K562 (cell line): Measurements from ENCODE around the gene DYTN. TPM values are rescaled to one million over a fixed set of nuclear protein-coding genes. Genes with fewer than 3 reads are reported as not detected.

Experiments
- ATAC-seq: fragments of 200-7000 bp; cut with Tn5 transposase; 3 replicates; pipeline ENCODE4 v1.9.1; 2020; ENCODE audit warnings: moderate library complexity
- BruUV-seq: library from RNA; stranded (reverse); fragments of 400-500 nt; replicated peaks from 2 replicates; lab custom pipeline; 2021; lab: Mats Ljungman, UMichigan
- CTCF ChIA-PET: fragments of 300-600 bp; formaldehyde crosslinking; extraction: SDS; loops from one replicate; lab custom pipeline; 2021; ENCODE audit warnings: low intra/inter-chr PET ratio; lab: Yijun Ruan, JAX
- POLR2A ChIA-PET: fragments of 300-600, 350-650 bp; sonication (Branson Sonifier 250); formaldehyde crosslinking; extraction: SDS; loops from one replicate; lab custom pipeline; 2021; ENCODE audit warnings: antibody characterized with exemption, inconsistent platforms; lab: Yijun Ruan, JAX
- DNase-seq, 4 experiments: peaks; one replicate each; pipeline versions ENCODE4 v3.0.0 to v3.0.0-alpha.2; 2011 to 2018; ENCODE audit warnings: low spot score in 3 of 4, mixed read lengths in 3 of 4; ENCODE audit errors: extremely low read depth in 1 of 4
- FAIRE-seq: peaks from 2 replicates; lab custom pipeline; 2011; peaks lifted over from hg19 to GRCh38; lab: Jason Lieb, UNC
- H2AFZ ChIP-seq: 2 replicates; pipeline ENCODE4 v1.6.0; 2011; ENCODE audit warnings: low read depth, low read length, control low read depth, inconsistent platforms
- H3K27ac ChIP-seq: fragments of 200-600 bp; 3 replicates; pipeline ENCODE4 v1.8.0; 2011; ENCODE audit warnings: low read depth, mild to moderate bottlenecking, control low read depth, inconsistent platforms, low read length, moderate library complexity, mixed read lengths; ENCODE audit errors: extremely low read depth
- H3K27me3 ChIP-seq, 2 experiments: fragments of 300-600 bp in 1 of 2; 2 replicates in 1 of 2; 3 replicates in 1 of 2; pipeline versions ENCODE4 v1.6.0 to v1.8.0; 2011; ENCODE audit warnings: inconsistent platforms in 2 of 2, low read length in 2 of 2, mild to moderate bottlenecking in 1 of 2, mixed read lengths in 1 of 2, moderate library complexity in 1 of 2; ENCODE audit not compliant: control insufficient read depth in 2 of 2, insufficient read depth in 2 of 2
- H3K36me3 ChIP-seq: fragments of 300-600 bp; 3 replicates; pipeline ENCODE4 v1.8.0; 2011; ENCODE audit warnings: mild to moderate bottlenecking, low read length, inconsistent platforms; ENCODE audit not compliant: control insufficient read depth, insufficient read depth
- H3K4me1 ChIP-seq, 2 experiments: fragments of 200-600 bp in 1 of 2; replicated peaks in 1 of 2; 2 replicates in 1 of 2; 3 replicates in 1 of 2; pipeline versions ENCODE4 v1.5.1 to v1.8.0; 2011; ENCODE audit warnings: inconsistent platforms in 2 of 2, low read length in 2 of 2, mild to moderate bottlenecking in 1 of 2, mixed read lengths in 1 of 2, moderate library complexity in 1 of 2; ENCODE audit not compliant: control insufficient read depth in 2 of 2, insufficient read depth in 2 of 2
- H3K4me2 ChIP-seq: 2 replicates; pipeline ENCODE4 v1.6.1; 2011; ENCODE audit warnings: low read length, control low read depth, inconsistent platforms, mixed read lengths; ENCODE audit not compliant: insufficient read depth
- H3K4me3 ChIP-seq: fragments of 200-600 bp; sonication (generic), shearing (Covaris generic); 2 replicates; pipeline ENCODE4 v1.5.1; 2016; ENCODE audit warnings: control low read depth, inconsistent platforms
- H3K79me2 ChIP-seq: fragments of 200-600 bp; 3 replicates; pipeline ENCODE4 v1.8.0; 2011; ENCODE audit warnings: low read length, inconsistent platforms; ENCODE audit not compliant: control insufficient read depth, insufficient read depth
- H3K9ac ChIP-seq, 2 experiments: 2 replicates each; pipeline versions ENCODE4 v1.6.0 to v1.6.1; 2011; ENCODE audit warnings: low read depth in 2 of 2, low read length in 2 of 2, control low read depth in 1 of 2, inconsistent platforms in 1 of 2, mild to moderate bottlenecking in 1 of 2, mixed read lengths in 1 of 2; ENCODE audit not compliant: insufficient read depth in 1 of 2
- H3K9me1 ChIP-seq: one replicate; pipeline ENCODE4 v1.6.0; 2011; ENCODE audit warnings: inconsistent platforms, mild to moderate bottlenecking, low read length, moderate library complexity; ENCODE audit not compliant: control insufficient read depth, insufficient read depth
- H3K9me3 ChIP-seq: replicated peaks from 2 replicates; pipeline ENCODE4 v1.5.1; 2011; ENCODE audit warnings: low read depth, low read length, inconsistent platforms; ENCODE audit not compliant: control insufficient read depth, insufficient read depth
- H4K20me1 ChIP-seq: replicated peaks from 2 replicates; pipeline ENCODE4 v1.6.1; 2011; ENCODE audit warnings: low read length, inconsistent platforms, mixed read lengths; ENCODE audit not compliant: control insufficient read depth, insufficient read depth
- GABPB2 ChIP-seq: fragments of 250-450 bp; sonication (Bioruptor Pico); conservative IDR thresholded peaks from 2 replicates; pipeline ENCODE4 v1.5.1; 2021; ENCODE audit warnings: mild to moderate bottlenecking
- HDAC2 ChIP-seq: fragments of 450-650 bp; IDR thresholded peaks from 2 replicates; pipeline ENCODE4 v1.6.1; 2016; ENCODE audit warnings: mild to moderate bottlenecking
- PHB2 ChIP-seq: fragments of 450-650 bp; IDR thresholded peaks from 2 replicates; pipeline ENCODE4 v1.6.1; 2017; ENCODE audit warnings: low read depth
- POLR2A ChIP-seq: fragments of 450-650 bp; conservative IDR thresholded peaks from 2 replicates; pipeline ENCODE4 v1.6.1; 2016
- SNIP1 ChIP-seq: fragments of 450-650 bp; IDR thresholded peaks from 2 replicates; pipeline ENCODE4 v1.7.1; 2017; ENCODE audit warnings: low read depth, mild to moderate bottlenecking
- SOX6 ChIP-seq: fragments of 450-650 bp; IDR thresholded peaks from 2 replicates; pipeline ENCODE4 v1.6.1; 2014; ENCODE audit warnings: mild to moderate bottlenecking
- STAG1 ChIP-seq: sonication (generic); formaldehyde crosslinking; IDR thresholded peaks from 2 replicates; pipeline ENCODE4 v1.5.0; 2020; ENCODE audit warnings: missing genetic modification reagents, borderline replicate concordance
- TSHZ1 ChIP-seq: fragments of 250-450 bp; sonication (Bioruptor Pico); IDR thresholded peaks from 2 replicates; pipeline ENCODE4 v1.4.0; 2020; ENCODE audit warnings: mild to moderate bottlenecking, moderate library complexity
- ZBTB43 ChIP-seq: sonication (generic); formaldehyde crosslinking; IDR thresholded peaks from 2 replicates; pipeline ENCODE4 v1.8.0; 2023; ENCODE audit warnings: mild to moderate bottlenecking, missing genetic modification reagents
- ZNF444 ChIP-seq: fragments of 250-450 bp; sonication (Bioruptor Pico); IDR thresholded peaks from 2 replicates; pipeline ENCODE4 v1.4.0; 2020; ENCODE audit warnings: mild to moderate bottlenecking, moderate library complexity
- ZNF668 ChIP-seq: fragments of 250-450 bp; sonication (Bioruptor Pico); IDR thresholded peaks from 2 replicates; pipeline ENCODE4 v1.8.0; 2022; ENCODE audit warnings: mild to moderate bottlenecking, inconsistent platforms
- ZNF75A ChIP-seq: fragments of 450-650 bp; formaldehyde crosslinking; IDR thresholded peaks from 2 replicates; pipeline ENCODE4 v1.4.0; 2020; ENCODE audit warnings: mild to moderate bottlenecking
- WGBS: fragments of 100-300 bp; shearing (Covaris generic); methylation state at CpG from one replicate; pipeline ENCODE4 v1.1.6; 2016; ENCODE audit warnings: low coverage, mixed read lengths; ENCODE audit not compliant: insufficient coverage; ENCODE audit errors: missing lambda C conversion rate; 5-methylcytosine and 5-hydroxymethylcytosine counted together
- in situ Hi-C: fragments of 300-500 bp; cut with MboI; formaldehyde crosslinking; loops from 4 replicates; pipeline ENCODE4 v1.15.0; 2018; ENCODE audit warnings: inconsistent platforms, mixed read lengths
- intact Hi-C: fragments of 100-400 bp; cut with micrococcal nuclease; formaldehyde crosslinking; loops from 2 replicates; pipeline ENCODE4 v1.14.2; 2022
- polyA plus RNA-seq, 8 experiments: library from polyadenylated mRNA; depleted of rRNA in 4 of 8; stranded (reverse) in 5 of 8; unstranded in 3 of 8; fragments of >200 nt; fragmentation: Nextera tagmentation in 2 of 8; fragmentation: Illumina TruSeq in 1 of 8; extraction: Ambion mirVana in 2 of 8; extraction: Trizol in 1 of 8; gene quantifications; 2 replicates each; pipeline versions ENCODE4 v1.2.1 to v1.2.3, GENCODE V29; 2011 to 2014; ENCODE audit warnings: inconsistent platforms in 1 of 8, missing spikeins in 1 of 8
- total RNA-seq, 7 experiments: library from RNA; depleted of rRNA in 6 of 7; stranded (reverse); fragments of >200 nt in 6 of 7; fragmentation: Illumina TruSeq in 2 of 7; extraction: Trizol in 2 of 7; gene quantifications; 2 replicates each; pipeline versions ENCODE4 v1.2.1 to v1.2.3, GENCODE V29; 2011 to 2021; ENCODE audit warnings: low replicate concordance in 1 of 7
- TF ChIP-seq, protein P1 (sequence below): fragments of 450-650 bp; IDR thresholded peaks from 2 replicates; pipeline ENCODE4 v1.6.1; 2017; ENCODE audit warnings: antibody characterized with exemption

The DYTN gene
- total and polyA plus RNA-seq, 9 of the 15 experiments (the other 6 are each of a cell fraction or from before 2014, with no cell fraction given), result not detected

- TF ChIP-seq, protein P1, sequence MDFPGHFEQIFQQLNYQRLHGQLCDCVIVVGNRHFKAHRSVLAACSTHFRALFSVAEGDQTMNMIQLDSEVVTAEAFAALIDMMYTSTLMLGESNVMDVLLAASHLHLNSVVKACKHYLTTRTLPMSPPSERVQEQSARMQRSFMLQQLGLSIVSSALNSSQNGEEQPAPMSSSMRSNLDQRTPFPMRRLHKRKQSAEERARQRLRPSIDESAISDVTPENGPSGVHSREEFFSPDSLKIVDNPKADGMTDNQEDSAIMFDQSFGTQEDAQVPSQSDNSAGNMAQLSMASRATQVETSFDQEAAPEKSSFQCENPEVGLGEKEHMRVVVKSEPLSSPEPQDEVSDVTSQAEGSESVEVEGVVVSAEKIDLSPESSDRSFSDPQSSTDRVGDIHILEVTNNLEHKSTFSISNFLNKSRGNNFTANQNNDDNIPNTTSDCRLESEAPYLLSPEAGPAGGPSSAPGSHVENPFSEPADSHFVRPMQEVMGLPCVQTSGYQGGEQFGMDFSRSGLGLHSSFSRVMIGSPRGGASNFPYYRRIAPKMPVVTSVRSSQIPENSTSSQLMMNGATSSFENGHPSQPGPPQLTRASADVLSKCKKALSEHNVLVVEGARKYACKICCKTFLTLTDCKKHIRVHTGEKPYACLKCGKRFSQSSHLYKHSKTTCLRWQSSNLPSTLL, result no peak
- TF ChIP-seq ZNF444 (CRISPR knock-in tag) (no peak), PHB2 (no peak), SOX6 (no peak)
These were observed 34.6 kb downstream of the DYTN start (continued) for GRCh38 chr2:206683546-206683945.

GRCh38 chr2:206670531-206671319 is 47.5 kb downstream of the DYTN start:
- Histone ChIP-seq H3K4me3 (no peak overlapping the region), H4K20me1 (no peaks in the 10 kb centered on the region), H3K9me1 (no peaks in the 10 kb centered on the region), H3K4me2 (no peak overlapping the region), H3K9me3 (no peaks in the 10 kb centered on the region), H3K4me1 (no peaks in the 10 kb centered on the region), H3K36me3 (no peaks in the 10 kb centered on the region), H3K27me3 (no peaks in the 10 kb centered on the region), H2AFZ (no peak overlapping the region), H3K9ac (no peak overlapping the region), H3K79me2 (no peaks in the 10 kb centered on the region), H3K27ac (no peak overlapping the region)
- in situ Hi-C loops, result no loop called here
- BruUV-seq, result no TSS peak
- POLR2A ChIA-PET, result no interaction called here
- CTCF ChIA-PET, result no interaction called here
- FAIRE-seq (no peak), ATAC-seq (no peak), DNase-seq (no peak)
- intact Hi-C loops, result no loop called here
- 0% methylated on average over 7 of the region's 7 CpGs for WGBS
- TF ChIP-seq HDAC2, result no peak
- no peak for TF ChIP-seq STAG1 (CRISPR knock-in tag)
- no peak for TF ChIP-seq GABPB2 (CRISPR knock-in tag)
- no peak for TF ChIP-seq ZNF668 (CRISPR knock-in tag)
- TF ChIP-seq SNIP1, result no peak
- TF ChIP-seq TSHZ1 (CRISPR knock-in tag), result no peak
- no peak for TF ChIP-seq POLR2A
- TF ChIP-seq ZBTB43, result no peak
- TF ChIP-seq ZNF75A, result no peak
